ENCODE measurements around the gene ARID1B. TPM values are rescaled to one million over a fixed set of nuclear protein-coding genes. Genes with fewer than 3 reads are reported as not detected.

The ARID1B gene
- total and polyA plus RNA-seq, 4 donors = 49.8 to 90.9 (median 59.0) TPM

- no CpG with 5 or more reads among the region's 1 CpG for WGBS (ENCODE audit: insufficient coverage)
- no peak for DNase-seq (ENCODE audit: low read depth in 4 of 6, low spot score in 6 of 6)
- H3K27me3 ChIP-seq (ENCODE audit: control insufficient read depth, insufficient read depth, low read length) = no peaks in the 10 kb centered on the region
- H3K36me3 ChIP-seq (ENCODE audit: control insufficient read depth, insufficient read depth, low read length) = no peaks in the 10 kb centered on the region
- H3K4me1 ChIP-seq (ENCODE audit: control insufficient read depth, insufficient read depth, low read length) = peaks cover 6% of the 10 kb centered on the region
- H3K27ac ChIP-seq (ENCODE audit: low read depth, low read length) = no peak overlapping the region
- H3K9me3 ChIP-seq (ENCODE audit: control insufficient read depth, insufficient read depth, low read length) = no peaks in the 10 kb centered on the region
- H3K4me3 ChIP-seq (ENCODE audit: low read depth, low read length) = no peak overlapping the region
These were observed 269.6 kb downstream of the ARID1B start for GRCh38 chr6:157046776-157047175.

- no peak overlapping the region for H3K27ac ChIP-seq (ENCODE audit: low read depth, low read length)
- peaks cover 6% of the 10 kb centered on the region for H3K4me1 ChIP-seq (ENCODE audit: control insufficient read depth, insufficient read depth, low read length)
- 87% methylated on average over 3 of the region's 4 CpGs for WGBS (ENCODE audit: insufficient coverage)
These were observed 270.1 kb downstream of the ARID1B start for GRCh38 chr6:157047328-157047727.

GRCh38 chr6:157047951-157048350 is 270.8 kb downstream of the ARID1B start:
- DNase-seq (ENCODE audit: low read depth in 4 of 6, low spot score in 6 of 6) = peak in 2 of 6 donors; percentile 56 to 92
- Histone ChIP-seq H3K4me3 (ENCODE audit: low read depth, low read length) (no peak overlapping the region), H3K27me3 (ENCODE audit: control insufficient read depth, insufficient read depth, low read length) (no peaks in the 10 kb centered on the region), H3K4me1 (ENCODE audit: control insufficient read depth, insufficient read depth, low read length) (peaks cover 6% of the 10 kb centered on the region), H3K27ac (ENCODE audit: low read depth, low read length) (no peak overlapping the region), H3K9me3 (ENCODE audit: control insufficient read depth, insufficient read depth, low read length) (no peaks in the 10 kb centered on the region), H3K36me3 (ENCODE audit: control insufficient read depth, insufficient read depth, low read length) (no peaks in the 10 kb centered on the region)
- WGBS (ENCODE audit: insufficient coverage) = no CpG with 5 or more reads among the region's 2 CpGs

More at GRCh38 chr6:157047328-157047727, 270.1 kb downstream of the ARID1B start:
- Histone ChIP-seq H3K4me3 (ENCODE audit: low read depth, low read length) (no peak overlapping the region), H3K9me3 (ENCODE audit: control insufficient read depth, insufficient read depth, low read length) (no peaks in the 10 kb centered on the region), H3K27me3 (ENCODE audit: control insufficient read depth, insufficient read depth, low read length) (no peaks in the 10 kb centered on the region), H3K36me3 (ENCODE audit: control insufficient read depth, insufficient read depth, low read length) (no peaks in the 10 kb centered on the region)
- DNase-seq (ENCODE audit: low read depth in 4 of 6, low spot score in 6 of 6) = no peak

- H3K27ac ChIP-seq (ENCODE audit: low read depth, low read length) = no peak overlapping the region
- no peaks in the 10 kb centered on the region for H3K36me3 ChIP-seq (ENCODE audit: control insufficient read depth, insufficient read depth, low read length)
- no peaks in the 10 kb centered on the region for H3K27me3 ChIP-seq (ENCODE audit: control insufficient read depth, insufficient read depth, low read length)
- WGBS (ENCODE audit: insufficient coverage) = 100% methylated on average over 2 of the region's 5 CpGs
- DNase-seq (ENCODE audit: low read depth in 4 of 6, low spot score in 6 of 6) = no peak
- no peak overlapping the region for H3K4me3 ChIP-seq (ENCODE audit: low read depth, low read length)
- peaks cover 6% of the 10 kb centered on the region for H3K4me1 ChIP-seq (ENCODE audit: control insufficient read depth, insufficient read depth, low read length)
- H3K9me3 ChIP-seq (ENCODE audit: control insufficient read depth, insufficient read depth, low read length) = no peaks in the 10 kb centered on the region
These were observed 272.0 kb downstream of the ARID1B start for GRCh38 chr6:157049133-157049532.

GRCh38 chr6:157050537-157051265 is 273.5 kb downstream of the ARID1B start:
- H3K9me3 ChIP-seq (ENCODE audit: control insufficient read depth, insufficient read depth, low read length) = no peaks in the 10 kb centered on the region
- H3K4me3 ChIP-seq (ENCODE audit: low read depth, low read length) = no peak overlapping the region
- DNase-seq (ENCODE audit: low read depth in 4 of 6, low spot score in 6 of 6) = peak in 2 of 6 donors; percentile 80 to 92
- no peak overlapping the region for H3K27ac ChIP-seq (ENCODE audit: low read depth, low read length)
- H3K4me1 ChIP-seq (ENCODE audit: control insufficient read depth, insufficient read depth, low read length) = peaks cover 6% of the 10 kb centered on the region
- no peaks in the 10 kb centered on the region for H3K36me3 ChIP-seq (ENCODE audit: control insufficient read depth, insufficient read depth, low read length)
- 19% methylated on average over 5 of the region's 8 CpGs for WGBS (ENCODE audit: insufficient coverage)
- H3K27me3 ChIP-seq (ENCODE audit: control insufficient read depth, insufficient read depth, low read length) = no peaks in the 10 kb centered on the region

GRCh38 chr6:157054531-157054979 is 277.4 kb downstream of the ARID1B start:
- DNase-seq (ENCODE audit: low read depth in 4 of 6, low spot score in 6 of 6) = no peak
- 98% methylated on average over 4 of the region's 4 CpGs for WGBS (ENCODE audit: insufficient coverage)
- H3K27ac ChIP-seq (ENCODE audit: low read depth, low read length) = no peak overlapping the region
- no peaks in the 10 kb centered on the region for H3K27me3 ChIP-seq (ENCODE audit: control insufficient read depth, insufficient read depth, low read length)
- H3K9me3 ChIP-seq (ENCODE audit: control insufficient read depth, insufficient read depth, low read length) = no peaks in the 10 kb centered on the region
- peaks cover 10% of the 10 kb centered on the region for H3K4me1 ChIP-seq (ENCODE audit: control insufficient read depth, insufficient read depth, low read length)
- no peak overlapping the region for H3K4me3 ChIP-seq (ENCODE audit: low read depth, low read length)
- no peaks in the 10 kb centered on the region for H3K36me3 ChIP-seq (ENCODE audit: control insufficient read depth, insufficient read depth, low read length)

- no peaks in the 10 kb centered on the region for H3K9me3 ChIP-seq (ENCODE audit: control insufficient read depth, insufficient read depth, low read length)
- no peak for DNase-seq (ENCODE audit: low read depth in 4 of 6, low spot score in 6 of 6)
- 100% methylated on average over 2 of the region's 3 CpGs for WGBS (ENCODE audit: insufficient coverage)
- H3K4me3 ChIP-seq (ENCODE audit: low read depth, low read length) = no peak overlapping the region
- peaks cover 7% of the 10 kb centered on the region for H3K4me1 ChIP-seq (ENCODE audit: control insufficient read depth, insufficient read depth, low read length)
- no peaks in the 10 kb centered on the region for H3K27me3 ChIP-seq (ENCODE audit: control insufficient read depth, insufficient read depth, low read length)
- no peak overlapping the region for H3K27ac ChIP-seq (ENCODE audit: low read depth, low read length)
- no peaks in the 10 kb centered on the region for H3K36me3 ChIP-seq (ENCODE audit: control insufficient read depth, insufficient read depth, low read length)
These were observed 278.7 kb downstream of the ARID1B start for GRCh38 chr6:157055863-157056262.

- H3K4me3 ChIP-seq (ENCODE audit: low read depth, low read length) = no peak overlapping the region
- peaks cover 8% of the 10 kb centered on the region for H3K4me1 ChIP-seq (ENCODE audit: control insufficient read depth, insufficient read depth, low read length)
- H3K36me3 ChIP-seq (ENCODE audit: control insufficient read depth, insufficient read depth, low read length) = no peaks in the 10 kb centered on the region
- 50% methylated on average over 1 of the region's 1 CpG for WGBS (ENCODE audit: insufficient coverage)
- no peaks in the 10 kb centered on the region for H3K9me3 ChIP-seq (ENCODE audit: control insufficient read depth, insufficient read depth, low read length)
- H3K27me3 ChIP-seq (ENCODE audit: control insufficient read depth, insufficient read depth, low read length) = no peaks in the 10 kb centered on the region
- DNase-seq (ENCODE audit: low read depth in 4 of 6, low spot score in 6 of 6) = no peak
- H3K27ac ChIP-seq (ENCODE audit: low read depth, low read length) = no peak overlapping the region
These were observed 279.1 kb downstream of the ARID1B start for GRCh38 chr6:157056275-157056674.

GRCh38 chr6:157058574-157058973 is 281.4 kb downstream of the ARID1B start:
- WGBS (ENCODE audit: insufficient coverage) = 90% methylated on average over 8 of the region's 9 CpGs

GRCh38 chr6:157059781-157060180 is 282.6 kb downstream of the ARID1B start:
- Histone ChIP-seq H3K4me1 (ENCODE audit: control insufficient read depth, insufficient read depth, low read length) (peaks cover 8% of the 10 kb centered on the region), H3K9me3 (ENCODE audit: control insufficient read depth, insufficient read depth, low read length) (no peaks in the 10 kb centered on the region), H3K27me3 (ENCODE audit: control insufficient read depth, insufficient read depth, low read length) (no peaks in the 10 kb centered on the region), H3K4me3 (ENCODE audit: low read depth, low read length) (no peak overlapping the region), H3K36me3 (ENCODE audit: control insufficient read depth, insufficient read depth, low read length) (no peaks in the 10 kb centered on the region), H3K27ac (ENCODE audit: low read depth, low read length) (peak overlapping the region; percentile 43)
- no CpG with 5 or more reads among the region's 4 CpGs for WGBS (ENCODE audit: insufficient coverage)
- peak in 2 of 6 donors; percentile 76 to 80 for DNase-seq (ENCODE audit: low read depth in 4 of 6, low spot score in 6 of 6)

More at GRCh38 chr6:157058574-157058973, 281.4 kb downstream of the ARID1B start:
- Histone ChIP-seq H3K36me3 (ENCODE audit: control insufficient read depth, insufficient read depth, low read length) (no peaks in the 10 kb centered on the region), H3K9me3 (ENCODE audit: control insufficient read depth, insufficient read depth, low read length) (no peaks in the 10 kb centered on the region), H3K4me1 (ENCODE audit: control insufficient read depth, insufficient read depth, low read length) (peaks cover 8% of the 10 kb centered on the region), H3K4me3 (ENCODE audit: low read depth, low read length) (no peak overlapping the region), H3K27me3 (ENCODE audit: control insufficient read depth, insufficient read depth, low read length) (no peaks in the 10 kb centered on the region), H3K27ac (ENCODE audit: low read depth, low read length) (no peak overlapping the region)
- no peak for DNase-seq (ENCODE audit: low read depth in 4 of 6, low spot score in 6 of 6)
